Thoracic aorta (tissue), 2 donors: ENCODE data around the gene SLC25A24. TPM values are rescaled to one million over a fixed set of nuclear protein-coding genes. Genes with fewer than 3 reads are reported as not detected.
A peak's percentile ranks its signal among the peaks of the same experiment; 100 is the strongest.

ENCODE experiments used
- ATAC-seq: fragments of 150-250 bp; one replicate; pipeline ENCODE4 v1.8.0; 2017; ENCODE audit warnings: low read depth; ENCODE audit not compliant: insufficient number of reproducible peaks, low FRiP score
- DNase-seq: peaks from one replicate; pipeline ENCODE4 v3.0.0-alpha.2; 2020; ENCODE audit warnings: low spot score
- H3K27ac ChIP-seq, 2 donors: fragments of 200-600 bp; sonication (generic); 1 replicate in 1 of 2; 2 replicates in 1 of 2; pipeline ENCODE4 v1.5.1; 2016; ENCODE audit warnings: mild to moderate bottlenecking in 2 of 2, moderate library complexity in 2 of 2
- H3K27me3 ChIP-seq: fragments of 200-600 bp; sonication (generic); replicated peaks from 2 replicates; pipeline ENCODE4 v1.6.0; 2016; ENCODE audit warnings: mild to moderate bottlenecking; ENCODE audit not compliant: insufficient read depth
- H3K36me3 ChIP-seq: fragments of 200-600 bp; sonication (generic); one replicate; pipeline ENCODE4 v1.5.1; 2016
- H3K4me1 ChIP-seq, 2 donors: fragments of 200-600 bp; sonication (generic); 1 replicate in 1 of 2; 2 replicates in 1 of 2; pipeline versions ENCODE4 v1.5.1 to v1.6.0; 2016; ENCODE audit warnings: low read depth in 2 of 2, mild to moderate bottlenecking in 1 of 2; ENCODE audit not compliant: control insufficient read depth in 1 of 2
- H3K4me3 ChIP-seq: fragments of 200-600 bp; sonication (generic); 2 replicates; pipeline ENCODE4 v1.5.1; 2016; ENCODE audit warnings: mild to moderate bottlenecking
- H3K9me3 ChIP-seq: fragments of 200-600 bp; sonication (generic); 2 replicates; pipeline ENCODE4 v1.5.1; 2016
- CTCF ChIP-seq: fragments of 200-600 bp; sonication (generic); IDR thresholded peaks from one replicate; pipeline ENCODE4 v1.5.1; 2019; ENCODE audit warnings: antibody characterized with exemption
- total RNA-seq, 2 donors: library from RNA; depleted of rRNA; stranded (reverse); fragments of >200 nt; gene quantifications; one replicate each; pipeline versions ENCODE4 v1.1.0 to v1.2.3, GENCODE V29; 2016

SLC25A24 gene
- total RNA-seq, 2 donors from 2014 or later: 25.9 to 26.0 TPM

GRCh38 chr1:108201687-108202086 is 1.5 kb upstream of the SLC25A24 start:
- no peak for DNase-seq
- Histone ChIP-seq H3K27me3 (no peaks in the 10 kb centered on the region), H3K27ac (no peak overlapping the region), H3K9me3 (no peaks in the 10 kb centered on the region), H3K36me3 (no peaks in the 10 kb centered on the region), H3K4me1 (peaks cover 12 to 27% of the 10 kb centered on the region in 2 donors), H3K4me3 (no peak overlapping the region)
- TF ChIP-seq CTCF: no peak
- ATAC-seq: no peak

GRCh38 chr1:108200687-108201051 is 526 bp upstream of the SLC25A24 start:
- H3K9me3 ChIP-seq: no peaks in the 10 kb centered on the region
- TF ChIP-seq CTCF: no peak
- peak overlapping the region; percentile 81 to 88 for H3K27ac ChIP-seq
- H3K27me3 ChIP-seq: no peaks in the 10 kb centered on the region
- peak overlapping the region; percentile 88 for H3K4me3 ChIP-seq
- H3K36me3 ChIP-seq: no peaks in the 10 kb centered on the region
- H3K4me1 ChIP-seq: peaks cover 12 to 27% of the 10 kb centered on the region in 2 donors
- ATAC-seq: peak; percentile 78
- peak; percentile 6 for DNase-seq

GRCh38 chr1:108199201-108199691 is 897 bp downstream of the SLC25A24 start:
- TF ChIP-seq CTCF: no peak
- Histone ChIP-seq H3K27ac (peak overlapping the region; percentile 81 to 88), H3K27me3 (no peaks in the 10 kb centered on the region), H3K9me3 (no peaks in the 10 kb centered on the region), H3K4me1 (peaks cover 12 to 27% of the 10 kb centered on the region in 2 donors), H3K36me3 (no peaks in the 10 kb centered on the region), H3K4me3 (peak overlapping the region; percentile 88)
- ATAC-seq (no peak), DNase-seq (no peak)

- no peaks in the 10 kb centered on the region for H3K9me3 ChIP-seq
- no peak for ATAC-seq
Observed at GRCh38 chr1:108194051-108194450, 6.1 kb downstream of the SLC25A24 start.

GRCh38 chr1:108193333-108193732 is 6.8 kb downstream of the SLC25A24 start:
- Histone ChIP-seq H3K4me1 (peaks cover 7 to 29% of the 10 kb centered on the region in 2 donors), H3K27ac (no peak overlapping the region), H3K27me3 (no peaks in the 10 kb centered on the region), H3K9me3 (no peaks in the 10 kb centered on the region), H3K4me3 (no peak overlapping the region), H3K36me3 (no peaks in the 10 kb centered on the region)
- DNase-seq (no peak), ATAC-seq (no peak)
- TF ChIP-seq CTCF: no peak

More at GRCh38 chr1:108194051-108194450, 6.1 kb downstream of the SLC25A24 start:
- no peaks in the 10 kb centered on the region for H3K36me3 ChIP-seq
- H3K4me3 ChIP-seq: no peak overlapping the region
- no peaks in the 10 kb centered on the region for H3K27me3 ChIP-seq
- no peak for TF ChIP-seq CTCF
- no peak overlapping the region for H3K27ac ChIP-seq
- DNase-seq: no peak
- peaks cover 11 to 34% of the 10 kb centered on the region in 2 donors for H3K4me1 ChIP-seq
